GM12891 (cell line): ENCODE data around the gene APOC4.
"Not testable (repeated sequence)": the region's sequence is repeated elsewhere in the genome, so short reads cannot be mapped to it uniquely, and the experiment has no call there.

Experiments used
- DNase-seq: peaks from one replicate; pipeline ENCODE4 v3.0.0; 2011; ENCODE audit warnings: low spot score; ENCODE audit not compliant: insufficient read length
- FAIRE-seq: peaks from 2 replicates; lab custom pipeline; 2011; peaks lifted over from hg19 to GRCh38; lab: Jason Lieb, UNC
- PAX5 ChIP-seq: IDR thresholded peaks from 2 replicates; pipeline ENCODE4 v1.6.1; 2011; ENCODE audit warnings: low read length, moderate library complexity, mild to moderate bottlenecking; ENCODE audit not compliant: insufficient read depth, severe bottlenecking
- POLR2A ChIP-seq: IDR thresholded peaks from 2 replicates; pipeline ENCODE4 v1.6.1; 2011; ENCODE audit warnings: low read depth, low read length, control low read depth
- POLR2AphosphoS5 ChIP-seq: IDR thresholded peaks from 2 replicates; pipeline ENCODE4 v1.6.1; 2011; ENCODE audit warnings: low read depth, low read length, control low read depth
- POU2F2 ChIP-seq: IDR thresholded peaks from 2 replicates; pipeline ENCODE4 v1.6.1; 2011; ENCODE audit warnings: low read depth, mild to moderate bottlenecking, control low read depth, low read length, moderate library complexity
- SPI1 ChIP-seq: IDR thresholded peaks from 2 replicates; pipeline ENCODE4 v1.6.1; 2011; ENCODE audit warnings: low read depth, low read length, control low read depth
- TAF1 ChIP-seq: IDR thresholded peaks from 2 replicates; pipeline ENCODE4 v1.6.1; 2011; ENCODE audit warnings: low read depth, low read length, control low read depth

Gene APOC4

GRCh38 chr19:44904426-44904994 lies 37.5 kb upstream of the APOC4 start:
- FAIRE-seq = no peak
- no peak for TF ChIP-seq SPI1
- TF ChIP-seq POLR2A = peak; percentile 63; the same call in 1 of the 2 replicates
- no peak for DNase-seq

DNA sequence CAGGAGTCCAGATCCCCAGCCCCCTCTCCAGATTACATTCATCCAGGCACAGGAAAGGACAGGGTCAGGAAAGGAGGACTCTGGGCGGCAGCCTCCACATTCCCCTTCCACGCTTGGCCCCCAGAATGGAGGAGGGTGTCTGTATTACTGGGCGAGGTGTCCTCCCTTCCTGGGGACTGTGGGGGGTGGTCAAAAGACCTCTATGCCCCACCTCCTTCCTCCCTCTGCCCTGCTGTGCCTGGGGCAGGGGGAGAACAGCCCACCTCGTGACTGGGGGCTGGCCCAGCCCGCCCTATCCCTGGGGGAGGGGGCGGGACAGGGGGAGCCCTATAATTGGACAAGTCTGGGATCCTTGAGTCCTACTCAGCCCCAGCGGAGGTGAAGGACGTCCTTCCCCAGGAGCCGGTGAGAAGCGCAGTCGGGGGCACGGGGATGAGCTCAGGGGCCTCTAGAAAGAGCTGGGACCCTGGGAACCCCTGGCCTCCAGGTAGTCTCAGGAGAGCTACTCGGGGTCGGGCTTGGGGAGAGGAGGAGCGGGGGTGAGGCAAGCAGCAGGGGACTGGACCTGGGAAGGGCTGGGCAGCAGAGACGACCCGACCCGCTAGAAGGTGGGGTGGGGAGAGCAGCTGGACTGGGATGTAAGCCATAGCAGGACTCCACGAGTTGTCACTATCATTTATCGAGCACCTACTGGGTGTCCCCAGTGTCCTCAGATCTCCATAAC lies 36.4 kb upstream of the APOC4 start, which contains the start of gene APOE:
Gene APOE, plus strand, starts transcription at position 360 of the 724 bp plus-strand sequence. CDS start 829 bp downstream, outside the sequence.
- DNase-seq (no peak), FAIRE-seq (no peak)
- TF ChIP-seq SPI1 (no peak), PAX5 (no peak), TAF1 (no peak), POLR2AphosphoS5 (no peak), POU2F2 (no peak), POLR2A (no peak; the same call in 1 of the 2 replicates)

DNA sequence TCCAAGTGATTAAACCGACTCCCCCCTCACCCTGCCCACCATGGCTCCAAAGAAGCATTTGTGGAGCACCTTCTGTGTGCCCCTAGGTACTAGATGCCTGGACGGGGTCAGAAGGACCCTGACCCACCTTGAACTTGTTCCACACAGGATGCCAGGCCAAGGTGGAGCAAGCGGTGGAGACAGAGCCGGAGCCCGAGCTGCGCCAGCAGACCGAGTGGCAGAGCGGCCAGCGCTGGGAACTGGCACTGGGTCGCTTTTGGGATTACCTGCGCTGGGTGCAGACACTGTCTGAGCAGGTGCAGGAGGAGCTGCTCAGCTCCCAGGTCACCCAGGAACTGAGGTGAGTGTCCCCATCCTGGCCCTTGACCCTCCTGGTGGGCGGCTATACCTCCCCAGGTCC lies 34.4 kb upstream of the APOC4 start:
- DNase-seq = no peak
- FAIRE-seq = no peak
- TF ChIP-seq SPI1 (no peak), POLR2A (no peak), TAF1 (no peak), POLR2AphosphoS5 (no peak), POU2F2 (no peak), PAX5 (no peak)

GRCh38 chr19:44908074-44908835 lies 33.8 kb upstream of the APOC4 start:
- FAIRE-seq (no peak), DNase-seq (no peak)
- TF ChIP-seq SPI1 (no peak), POU2F2 (no peak), PAX5 (no peak), POLR2A (no peak), TAF1 (no peak), POLR2AphosphoS5 (no peak)

DNA sequence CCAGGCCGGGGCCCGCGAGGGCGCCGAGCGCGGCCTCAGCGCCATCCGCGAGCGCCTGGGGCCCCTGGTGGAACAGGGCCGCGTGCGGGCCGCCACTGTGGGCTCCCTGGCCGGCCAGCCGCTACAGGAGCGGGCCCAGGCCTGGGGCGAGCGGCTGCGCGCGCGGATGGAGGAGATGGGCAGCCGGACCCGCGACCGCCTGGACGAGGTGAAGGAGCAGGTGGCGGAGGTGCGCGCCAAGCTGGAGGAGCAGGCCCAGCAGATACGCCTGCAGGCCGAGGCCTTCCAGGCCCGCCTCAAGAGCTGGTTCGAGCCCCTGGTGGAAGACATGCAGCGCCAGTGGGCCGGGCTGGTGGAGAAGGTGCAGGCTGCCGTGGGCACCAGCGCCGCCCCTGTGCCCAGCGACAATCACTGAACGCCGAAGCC lies 33.2 kb upstream of the APOC4 start:
- TF ChIP-seq POU2F2 = no peak
- no peak for TF ChIP-seq TAF1
- no peak for DNase-seq
- no peak for FAIRE-seq

GRCh38 chr19:44909775-44910174 lies 32.3 kb upstream of the APOC4 start:
- FAIRE-seq (no peak), DNase-seq (no peak)
- TF ChIP-seq TAF1 (no peak), POU2F2 (no peak), POLR2A (no peak), PAX5 (no peak), POLR2AphosphoS5 (no peak), SPI1 (no peak)

- not testable (repeated sequence) for FAIRE-seq, DNase-seq
Observed at GRCh38 chr19:44911896-44912295, 30.1 kb upstream of the APOC4 start.

DNA sequence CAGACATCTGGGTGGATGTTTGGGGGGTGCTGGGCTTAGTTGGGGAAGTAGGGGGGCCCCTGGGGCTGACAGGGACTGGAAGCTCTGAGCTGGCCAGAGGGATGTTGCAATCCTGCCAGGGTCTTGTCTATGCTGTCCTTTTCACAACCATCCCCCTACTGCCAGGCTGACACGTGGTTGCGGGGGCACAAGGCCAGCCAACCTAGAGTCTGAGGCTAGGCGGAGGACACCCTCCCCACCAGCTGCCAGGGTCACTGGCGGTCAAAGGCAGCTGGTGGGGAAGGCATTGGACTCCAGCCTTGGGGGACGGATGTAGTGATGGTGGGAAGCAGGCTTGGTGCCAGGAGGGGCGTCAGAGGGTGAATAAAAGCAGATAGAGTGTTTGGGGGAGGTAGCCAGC lies 29.2 kb upstream of the APOC4 start:
- DNase-seq (no peak), FAIRE-seq (no peak)

GRCh38 chr19:44913512-44914432 lies 28.3 kb upstream of the APOC4 start:
- FAIRE-seq, DNase-seq: not testable (repeated sequence)

More for the DNA sequence above, 29.2 kb upstream of the APOC4 start:
- TF ChIP-seq TAF1 (no peak), SPI1 (no peak), PAX5 (no peak), POU2F2 (no peak), POLR2A (no peak)

GRCh38 chr19:44914433-44915206 lies 27.4 kb upstream of the APOC4 start, which contains the start of gene APOC1:
Gene APOC1, plus strand, starts transcription at chr19:44914608. Its CDS starts 284 bp downstream, at chr19:44914892.
- DNase-seq (peak; percentile 90), FAIRE-seq (peak; percentile 92)
